Measurements from ENCODE around the gene C11orf98.
"Not testable (repeated sequence)": the region's sequence is repeated elsewhere in the genome, so short reads cannot be mapped to it uniquely, and the experiment has no call there.

The C11orf98 gene

GRCh38 chr11:62654297-62654696 lies 10.7 kb downstream of the C11orf98 start:
- in situ Hi-C loops (cut with MboI; ENCODE audit: low sequenced_read_pairs) = no loop called here

GRCh38 chr11:62652161-62653006 lies 12.6 kb downstream of the C11orf98 start:
- in situ Hi-C loops (cut with MboI; ENCODE audit: low sequenced_read_pairs) = no loop called here

- in situ Hi-C loops (cut with MboI; ENCODE audit: low sequenced_read_pairs) = not testable (repeated sequence)
Observed at GRCh38 chr11:62650283-62650682, 14.7 kb downstream of the C11orf98 start.

- in situ Hi-C loops (cut with MboI; ENCODE audit: low sequenced_read_pairs) = no loop called here
Observed at GRCh38 chr11:62649486-62649885, 15.5 kb downstream of the C11orf98 start.

GRCh38 chr11:62648967-62649364 lies 16.0 kb downstream of the C11orf98 start:
- in situ Hi-C loops (cut with MboI; ENCODE audit: low sequenced_read_pairs) = no loop called here

- in situ Hi-C loops (cut with MboI; ENCODE audit: low sequenced_read_pairs) = no loop called here
Observed at GRCh38 chr11:62648185-62648966, 16.6 kb downstream of the C11orf98 start.

GRCh38 chr11:62647609-62648005 lies 17.4 kb downstream of the C11orf98 start:
- in situ Hi-C loops (cut with MboI; ENCODE audit: low sequenced_read_pairs) = no loop called here

GRCh38 chr11:62646825-62647608 lies 18.0 kb downstream of the C11orf98 start:
- in situ Hi-C loops (cut with MboI; ENCODE audit: low sequenced_read_pairs) = no loop called here

- in situ Hi-C loops (cut with MboI; ENCODE audit: low sequenced_read_pairs) = no loop called here
Observed at GRCh38 chr11:62645946-62646824, 18.8 kb downstream of the C11orf98 start, which contains the start of gene GANAB. GANAB (minus strand) TSS chr11:62646613; CDS start chr11:62646599, 14 bp downstream.

DNA sequence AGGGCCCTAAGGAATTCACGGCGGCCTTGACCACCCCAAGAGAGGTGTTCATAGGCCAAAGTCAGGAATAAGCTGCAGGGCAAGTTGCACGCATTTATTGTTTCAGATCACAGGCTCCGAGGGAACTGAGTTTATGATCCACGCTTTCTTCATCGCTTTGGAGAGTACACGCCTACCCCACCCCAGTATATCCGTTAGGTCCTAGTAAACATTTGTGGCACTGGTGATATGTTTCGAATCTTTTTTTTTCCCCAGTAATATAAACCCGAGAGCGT lies 19.4 kb downstream of the C11orf98 start:
- in situ Hi-C loops (cut with MboI; ENCODE audit: low sequenced_read_pairs) = no loop called here

DNA sequence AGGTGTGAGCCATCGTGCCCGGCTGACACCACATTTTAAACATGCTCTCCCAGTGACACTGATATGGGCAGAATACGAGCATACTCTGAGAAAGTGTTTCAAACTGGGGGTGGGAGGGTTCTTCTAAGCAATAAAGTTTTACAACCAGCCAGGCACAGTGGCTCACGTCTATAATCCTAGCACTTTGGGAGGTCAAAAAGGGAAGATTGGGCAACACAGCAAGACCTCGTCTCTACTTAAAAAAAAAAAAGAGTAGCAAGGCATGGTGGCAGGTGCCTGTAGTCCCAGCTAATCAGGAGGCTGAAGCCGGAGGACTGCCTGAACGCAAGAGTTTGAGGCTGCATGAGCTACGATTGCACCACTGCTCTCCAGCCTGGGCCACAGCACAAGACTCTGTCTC lies 20.8 kb downstream of the C11orf98 start:
- in situ Hi-C loops (cut with MboI; ENCODE audit: low sequenced_read_pairs) = no loop called here

GRCh38 chr11:62632492-62632891 lies 32.5 kb downstream of the C11orf98 start:
- in situ Hi-C loops (cut with MboI; ENCODE audit: low sequenced_read_pairs) = no loop called here

- in situ Hi-C loops (cut with MboI; ENCODE audit: low sequenced_read_pairs) = no loop called here
Observed at GRCh38 chr11:62627713-62628112, 37.3 kb downstream of the C11orf98 start.

GRCh38 chr11:62622476-62623089 lies 42.4 kb downstream of the C11orf98 start:
- in situ Hi-C loops (cut with MboI; ENCODE audit: low sequenced_read_pairs) = no loop called here

DNA sequence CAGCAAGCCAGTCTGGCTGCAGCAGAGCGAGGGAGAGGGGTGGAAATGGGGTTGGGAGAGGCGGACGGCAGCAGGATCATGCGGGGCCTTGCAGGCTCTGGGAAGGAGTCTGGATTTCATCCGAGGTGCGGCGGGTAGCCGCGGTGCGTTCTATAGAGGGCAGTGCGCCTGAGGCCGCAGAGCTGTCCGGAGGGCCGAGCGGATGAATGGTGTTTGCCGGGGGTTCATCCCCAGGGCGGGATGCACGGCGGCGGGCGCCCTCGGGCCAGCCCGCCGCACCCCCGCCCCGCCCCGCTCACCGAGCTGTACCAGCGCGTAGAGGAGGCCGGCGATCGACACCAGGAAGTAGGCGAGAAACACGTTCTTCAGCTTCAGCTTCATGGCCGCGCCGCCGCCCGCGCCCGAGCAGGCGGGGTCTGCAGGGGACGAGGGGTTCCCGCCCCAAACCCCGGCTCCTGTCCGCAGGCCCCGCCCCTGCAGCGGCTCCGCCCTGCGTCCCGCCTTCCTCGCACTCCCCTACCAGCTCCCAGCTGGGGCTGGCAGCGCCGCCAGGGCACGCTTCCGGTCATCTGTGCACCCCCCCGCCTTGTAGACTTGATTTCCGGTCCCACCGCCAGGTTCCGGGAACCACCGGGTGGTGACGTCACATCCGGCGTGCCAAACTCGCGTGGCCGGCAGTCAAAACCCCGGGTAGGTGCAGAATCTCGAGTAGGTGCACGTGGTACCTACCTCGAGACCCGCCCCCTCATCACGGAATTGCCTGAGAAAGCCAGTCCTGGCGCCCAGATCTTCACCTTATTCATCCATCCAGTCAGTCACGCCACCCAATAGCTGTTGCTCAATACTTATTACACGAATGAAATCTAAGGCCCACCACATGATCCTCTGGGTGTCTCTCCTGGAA lies 43.2 kb downstream of the C11orf98 start, which contains the start of gene B3GAT3:
B3GAT3 (minus strand) TSS at position 420 of the 904 bp plus-strand sequence; CDS start at position 381, 39 bp downstream.
- in situ Hi-C loops (cut with MboI; ENCODE audit: low sequenced_read_pairs) = no loop called here

GRCh38 chr11:62621027-62621566 lies 43.9 kb downstream of the C11orf98 start:
- in situ Hi-C loops (cut with MboI; ENCODE audit: low sequenced_read_pairs) = no loop called here

DNA sequence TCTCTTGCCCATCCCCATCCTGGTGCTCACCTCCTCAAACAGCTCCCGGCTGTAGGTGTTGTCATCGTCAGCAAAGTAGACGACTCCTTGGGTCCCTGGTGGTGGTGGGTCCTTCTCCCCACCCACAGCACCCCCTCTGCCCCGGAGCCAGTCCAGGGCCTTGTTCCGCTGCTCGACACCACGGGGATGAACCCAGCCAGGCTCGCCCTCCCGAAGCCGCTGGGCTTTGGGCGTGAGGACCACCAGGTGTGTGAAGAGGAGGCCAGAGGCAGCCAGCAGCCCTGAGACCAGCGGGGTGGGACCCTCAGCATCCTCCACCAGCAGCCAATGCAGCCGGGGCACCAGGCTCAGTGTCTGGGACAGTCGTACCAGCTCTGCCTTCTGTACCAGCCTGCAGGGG lies 48.1 kb downstream of the C11orf98 start:
- in situ Hi-C loops (cut with MboI; ENCODE audit: low sequenced_read_pairs) = not testable (repeated sequence)

- in situ Hi-C loops (cut with MboI; ENCODE audit: low sequenced_read_pairs) = no loop called here
Observed at GRCh38 chr11:62615521-62615920, 49.5 kb downstream of the C11orf98 start.

DNA sequence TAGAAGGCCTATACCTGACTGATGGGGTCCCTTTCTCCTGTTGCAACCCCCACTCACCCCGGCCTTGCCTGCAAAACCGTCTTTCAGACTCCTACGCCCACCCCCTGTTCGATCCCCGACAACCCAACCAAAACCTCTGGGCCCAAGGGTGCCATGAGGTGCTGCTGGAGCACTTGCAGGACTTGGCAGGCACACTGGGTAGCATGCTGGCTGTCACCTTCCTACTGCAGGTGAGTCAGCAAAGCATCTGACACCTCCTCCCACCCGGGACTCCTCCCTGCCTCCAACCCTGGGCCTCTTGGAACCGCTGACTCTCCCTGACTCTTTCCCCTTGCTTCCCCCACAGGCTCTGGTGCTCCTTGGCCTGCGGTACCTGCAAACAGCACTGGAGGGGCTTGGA lies 50.7 kb downstream of the C11orf98 start:
- in situ Hi-C loops (cut with MboI; ENCODE audit: low sequenced_read_pairs) = no loop called here

All from HL-60/S4 treated with retinoic acid at 250 ng/mL for 4 days and 3 days (cell line).